GM12878 (cell line): ENCODE measurements around the gene EOLA1. TPM values are rescaled to one million over a fixed set of nuclear protein-coding genes. Genes with fewer than 3 reads are reported as not detected.
"Not testable (repeated sequence)": the region's sequence is repeated elsewhere in the genome, so short reads cannot be mapped to it uniquely, and the experiment has no call there.

ENCODE experiments used
- ATAC-seq: fragments of 200-7000 bp; cut with Tn5 transposase; 3 replicates; pipeline ENCODE4 v1.9.1; 2020; ENCODE audit warnings: mild to moderate bottlenecking, moderate library complexity
- BruUV-seq: library from RNA; stranded (reverse); fragments of 400-500 nt; replicated peaks from 2 replicates; lab custom pipeline; 2021; lab: Mats Ljungman, UMichigan
- CTCF ChIA-PET: fragments of 300-600 bp; sonication (Branson Sonifier 250); formaldehyde crosslinking; extraction: SDS; loops from one replicate; lab custom pipeline; 2021; ENCODE audit warnings: inconsistent platforms; lab: Yijun Ruan, JAX
- POLR2A ChIA-PET: fragments of 350-600 bp; formaldehyde crosslinking; extraction: SDS; loops from one replicate; lab custom pipeline; 2021; ENCODE audit warnings: inconsistent platforms; lab: Charles Lee
- RAD21 ChIA-PET: fragments of 300-600 bp; sonication (Branson Sonifier 250); formaldehyde crosslinking; loops from one replicate; lab custom pipeline; 2023; ENCODE audit warnings: antibody characterized with exemption; ENCODE audit not compliant: unreplicated experiment; lab: Charles Lee
- SMC1A ChIA-PET: fragments of 300-600 bp; sonication (Branson Sonifier 250); formaldehyde crosslinking; loops from one replicate; lab custom pipeline; 2023; ENCODE audit not compliant: unreplicated experiment, uncharacterized antibody; lab: Charles Lee
- DNase-seq: peaks from one replicate; pipeline ENCODE4 v3.0.0-alpha.2; 2011; ENCODE audit warnings: low read depth, low spot score
- FAIRE-seq: peaks from 3 replicates; lab custom pipeline; 2011; peaks lifted over from hg19 to GRCh38; lab: Jason Lieb, UNC
- H2AFZ ChIP-seq: 2 replicates; pipeline ENCODE4 v1.6.0; 2011; ENCODE audit warnings: low read depth, low read length, control low read depth; ENCODE audit not compliant: control insufficient read depth
- H3K27ac ChIP-seq: 2 replicates; pipeline ENCODE4 v1.5.1; 2011; ENCODE audit warnings: control low read depth; ENCODE audit not compliant: control insufficient read depth, insufficient read depth
- H3K27me3 ChIP-seq, 2 experiments: replicated peaks in 1 of 2; 2 replicates each; pipeline versions ENCODE4 v1.6.0 to v1.6.1; 2011; ENCODE audit warnings: low read length in 1 of 2; ENCODE audit not compliant: control insufficient read depth in 2 of 2, insufficient read depth in 2 of 2
- H3K36me3 ChIP-seq, 2 experiments: 2 replicates each; pipeline ENCODE4 v1.5.1; 2011; ENCODE audit warnings: low read length in 1 of 2; ENCODE audit not compliant: control insufficient read depth in 2 of 2, insufficient read depth in 2 of 2
- H3K4me1 ChIP-seq: 2 replicates; pipeline ENCODE4 v1.6.1; 2011; ENCODE audit warnings: mild to moderate bottlenecking, low read length, moderate library complexity, mixed read lengths; ENCODE audit not compliant: control insufficient read depth, insufficient read depth
- H3K4me2 ChIP-seq: 2 replicates; pipeline ENCODE4 v1.6.0; 2011; ENCODE audit warnings: control low read depth; ENCODE audit not compliant: control insufficient read depth, insufficient read depth
- H3K4me3 ChIP-seq: fragments of 200-600 bp; sonication (generic); 2 replicates; pipeline ENCODE4 v1.5.1; 2016
- H3K79me2 ChIP-seq: 2 replicates; pipeline ENCODE4 v1.6.0; 2011; ENCODE audit warnings: low read length; ENCODE audit not compliant: control insufficient read depth, insufficient read depth
- H3K9ac ChIP-seq: 2 replicates; pipeline ENCODE4 v1.8.0; 2011; ENCODE audit warnings: low read length, control low read depth, mixed read lengths; ENCODE audit not compliant: control insufficient read depth, insufficient read depth
- H3K9me3 ChIP-seq: replicated peaks from 3 replicates; pipeline ENCODE4 v1.5.1; 2011; ENCODE audit warnings: mild to moderate bottlenecking, low read length; ENCODE audit not compliant: control insufficient read depth, insufficient read depth
- H4K20me1 ChIP-seq: 2 replicates; pipeline ENCODE4 v1.6.0; 2011; ENCODE audit not compliant: control insufficient read depth, insufficient read depth
- BHLHE40 ChIP-seq, 2 experiments: fragments of 450-650 bp in 1 of 2; IDR thresholded peaks; 2 replicates each; pipeline ENCODE4 v1.6.1; 2011 to 2017; ENCODE audit warnings: low read depth in 2 of 2, borderline replicate concordance in 1 of 2, improper control_type of control experiment in 1 of 2, low read length in 1 of 2, mild to moderate bottlenecking in 1 of 2
- DPF2 ChIP-seq: fragments of 450-650 bp; IDR thresholded peaks from 2 replicates; pipeline ENCODE4 v1.6.1; 2017; ENCODE audit warnings: mild to moderate bottlenecking
- JUNB ChIP-seq: IDR thresholded peaks from 2 replicates; pipeline ENCODE4 v1.6.1; 2016; ENCODE audit warnings: antibody characterized with exemption, mild to moderate bottlenecking
- MEF2A ChIP-seq: IDR thresholded peaks from 2 replicates; pipeline ENCODE4 v1.6.1; 2011; ENCODE audit warnings: low read depth, mild to moderate bottlenecking, low read length, moderate library complexity; ENCODE audit not compliant: insufficient read depth
- NFYB ChIP-seq: IDR thresholded peaks from 2 replicates; pipeline ENCODE4 v1.6.1; 2011; ENCODE audit warnings: low read depth, mild to moderate bottlenecking, low read length, improper control_type of control experiment, moderate library complexity; ENCODE audit not compliant: insufficient read depth
- NR2F1 ChIP-seq: fragments of 450-650 bp; conservative IDR thresholded peaks from 2 replicates; pipeline ENCODE4 v1.6.1; 2017; ENCODE audit warnings: mild to moderate bottlenecking
- POLR2A ChIP-seq: IDR thresholded peaks from 2 replicates; pipeline ENCODE4 v1.6.1; 2011; ENCODE audit warnings: low read depth, mild to moderate bottlenecking, low read length
- POU2F2 ChIP-seq: IDR thresholded peaks from 3 replicates; pipeline ENCODE4 v1.6.1; 2011; ENCODE audit warnings: low read depth, mild to moderate bottlenecking, low read length, borderline replicate concordance
- RFX5 ChIP-seq: IDR thresholded peaks from 2 replicates; pipeline ENCODE4 v1.6.1; 2011; ENCODE audit warnings: low read depth, low read length, improper control_type of control experiment
- SMARCA5 ChIP-seq: fragments of 450-650 bp; IDR thresholded peaks from 2 replicates; pipeline ENCODE4 v1.6.1; 2017; ENCODE audit warnings: mild to moderate bottlenecking
- SREBF1 ChIP-seq: IDR thresholded peaks from 2 replicates; pipeline ENCODE4 v1.6.1; 2012; ENCODE audit warnings: mild to moderate bottlenecking, low read length
- YY1 ChIP-seq: IDR thresholded peaks from 2 replicates; pipeline ENCODE4 v1.6.1; 2011; ENCODE audit warnings: low read depth, mild to moderate bottlenecking, low read length
- ZBED1 ChIP-seq: IDR thresholded peaks from 2 replicates; pipeline ENCODE4 v1.6.1; 2016; ENCODE audit warnings: borderline replicate concordance
- ZNF384 ChIP-seq: IDR thresholded peaks from 2 replicates; pipeline ENCODE4 v1.6.1; 2012; ENCODE audit warnings: low read depth, mild to moderate bottlenecking, low read length, improper control_type of control experiment, borderline replicate concordance
- WGBS: methylation state at CpG from one replicate; pipeline ENCODE4 v1.1.6; 2016; ENCODE audit warnings: low lambda C conversion rate; ENCODE audit not compliant: insufficient replicate concordance, insufficient coverage; ENCODE audit errors: missing lambda C conversion rate; 5-methylcytosine and 5-hydroxymethylcytosine counted together
- in situ Hi-C: fragments of 300-500 bp; cut with MboI; formaldehyde crosslinking; loops from 9 replicates; pipeline ENCODE4 v1.14.3; 2018; ENCODE audit warnings: mixed read lengths
- intact Hi-C: fragments of 100-400 bp; cut with micrococcal nuclease; formaldehyde crosslinking; loops from one replicate; pipeline ENCODE4 v1.14.2; 2022; ENCODE audit not compliant: unreplicated experiment
- polyA plus RNA-seq, 11 experiments: library from polyadenylated mRNA; depleted of rRNA in 4 of 11; unstranded in 6 of 11; stranded (reverse) in 5 of 11; fragments of >200 nt; fragmentation: Nextera tagmentation in 4 of 11; fragmentation: Illumina TruSeq in 1 of 11; extraction: Ambion mirVana in 4 of 11; extraction: Trizol in 1 of 11; gene quantifications; 1 replicate in 1 of 11; 2 replicates in 10 of 11; pipeline versions ENCODE4 v1.2.1 to v1.2.3, GENCODE V29; 2011 to 2016; ENCODE audit warnings: inconsistent platforms in 2 of 11, missing spikeins in 2 of 11, low read depth in 1 of 11
- total RNA-seq, 4 experiments: library from RNA; depleted of rRNA in 3 of 4; stranded (reverse); fragments of >200 nt in 3 of 4; fragmentation: Illumina TruSeq in 1 of 4; extraction: Trizol in 1 of 4; gene quantifications; 2 replicates each; pipeline versions ENCODE4 v1.2.1 to v1.2.3, GENCODE V29; 2013 to 2021
- TF ChIP-seq, protein P1 (sequence below): fragments of 450-650 bp; formaldehyde crosslinking; IDR thresholded peaks from 2 replicates; pipeline ENCODE4 v1.5.0; 2022; ENCODE audit warnings: mild to moderate bottlenecking, missing genetic modification characterization
- TF ChIP-seq, protein P2 (sequence below): fragments of 450-650 bp; IDR thresholded peaks from 2 replicates; pipeline ENCODE4 v1.6.1; 2016; ENCODE audit warnings: mild to moderate bottlenecking

Gene EOLA1
- total and polyA plus RNA-seq, 10 of the 15 experiments (the other 5 are each of a cell fraction or from before 2014, with no cell fraction given), result 9.2 to 42.3 (median 24.3) TPM

DNA sequence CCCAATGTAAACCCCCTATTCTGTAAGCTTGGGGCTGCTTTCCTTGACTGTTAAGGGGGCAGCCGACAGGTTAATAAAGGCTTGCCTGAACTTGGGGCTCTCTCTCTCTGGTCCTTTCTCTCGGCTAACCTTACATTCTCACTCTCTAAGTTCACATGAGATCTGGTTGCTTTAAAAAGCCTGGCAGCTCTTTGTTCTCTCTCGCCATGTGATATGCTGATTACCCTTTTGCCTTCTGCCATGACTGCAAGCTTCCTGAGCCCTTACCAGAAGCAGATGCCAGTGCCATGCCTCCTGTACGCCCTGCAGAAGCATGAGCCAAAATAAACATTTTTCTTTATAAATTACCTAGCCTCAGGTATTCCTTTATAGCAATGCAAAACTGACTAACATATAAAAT is 14.4 kb downstream of the EOLA1 start:
- SMC1A ChIA-PET, intact Hi-C loops, H3K4me3 ChIP-seq, POLR2A ChIA-PET, H3K4me1 ChIP-seq, H3K79me2 ChIP-seq, H3K36me3 ChIP-seq, H3K27me3 ChIP-seq, H2AFZ ChIP-seq, H3K27ac ChIP-seq, ATAC-seq, FAIRE-seq, RAD21 ChIA-PET, CTCF ChIA-PET, H4K20me1 ChIP-seq, in situ Hi-C loops, BruUV-seq, H3K9ac ChIP-seq, H3K9me3 ChIP-seq, DNase-seq, H3K4me2 ChIP-seq: not testable (repeated sequence)
- WGBS, result no CpG with 5 or more reads among the region's 4 CpGs

DNA sequence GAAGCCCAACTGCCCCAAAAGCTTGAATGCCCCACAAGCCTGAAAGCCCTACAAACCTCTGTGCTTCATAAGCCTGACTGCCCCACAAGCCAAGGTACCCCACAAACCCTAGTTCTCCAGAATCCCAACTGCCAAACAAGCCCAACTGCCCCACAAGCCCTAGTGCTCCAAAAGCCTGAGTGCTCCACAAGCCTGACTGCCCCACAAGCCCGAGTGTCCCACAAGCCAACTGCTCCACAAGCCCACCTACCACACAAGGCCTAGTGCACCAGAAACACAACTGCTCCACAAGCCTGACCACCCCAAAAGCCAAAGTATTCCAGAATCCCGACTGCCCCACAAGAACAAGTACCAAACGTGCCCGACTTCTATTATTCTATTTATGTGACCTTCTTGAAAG is 22.5 kb downstream of the EOLA1 start:
- SMC1A ChIA-PET, result no interaction called here
- no peak overlapping the region for H3K27ac ChIP-seq
- no peaks in the 10 kb centered on the region for H3K4me1 ChIP-seq
- no peak overlapping the region for H2AFZ ChIP-seq
- no peaks in the 10 kb centered on the region for H3K9me3 ChIP-seq
- H3K36me3 ChIP-seq, result no peaks in the 10 kb centered on the region
- no peak for DNase-seq
- CTCF ChIA-PET, result no interaction called here
- POLR2A ChIA-PET, result no interaction called here
- no peaks in the 10 kb centered on the region for H3K27me3 ChIP-seq
- no peak overlapping the region for H3K4me2 ChIP-seq
- TF ChIP-seq NR2F1 (no peak), DPF2 (no peak), RFX5 (no peak), SMARCA5 (no peak), ZNF384 (no peak), POLR2A (no peak), NFYB (no peak), MEF2A (no peak), ZBED1 (no peak), POU2F2 (no peak), BHLHE40 (IDR thresholded peaks at IDR 0.05; ENCODE audit: borderline replicate concordance in 1 of 2, low read depth in 2 of 2, low read length in 1 of 2) (no peak), JUNB (no peak), SREBF1 (no peak), YY1 (no peak)
- TF ChIP-seq, protein P1, sequence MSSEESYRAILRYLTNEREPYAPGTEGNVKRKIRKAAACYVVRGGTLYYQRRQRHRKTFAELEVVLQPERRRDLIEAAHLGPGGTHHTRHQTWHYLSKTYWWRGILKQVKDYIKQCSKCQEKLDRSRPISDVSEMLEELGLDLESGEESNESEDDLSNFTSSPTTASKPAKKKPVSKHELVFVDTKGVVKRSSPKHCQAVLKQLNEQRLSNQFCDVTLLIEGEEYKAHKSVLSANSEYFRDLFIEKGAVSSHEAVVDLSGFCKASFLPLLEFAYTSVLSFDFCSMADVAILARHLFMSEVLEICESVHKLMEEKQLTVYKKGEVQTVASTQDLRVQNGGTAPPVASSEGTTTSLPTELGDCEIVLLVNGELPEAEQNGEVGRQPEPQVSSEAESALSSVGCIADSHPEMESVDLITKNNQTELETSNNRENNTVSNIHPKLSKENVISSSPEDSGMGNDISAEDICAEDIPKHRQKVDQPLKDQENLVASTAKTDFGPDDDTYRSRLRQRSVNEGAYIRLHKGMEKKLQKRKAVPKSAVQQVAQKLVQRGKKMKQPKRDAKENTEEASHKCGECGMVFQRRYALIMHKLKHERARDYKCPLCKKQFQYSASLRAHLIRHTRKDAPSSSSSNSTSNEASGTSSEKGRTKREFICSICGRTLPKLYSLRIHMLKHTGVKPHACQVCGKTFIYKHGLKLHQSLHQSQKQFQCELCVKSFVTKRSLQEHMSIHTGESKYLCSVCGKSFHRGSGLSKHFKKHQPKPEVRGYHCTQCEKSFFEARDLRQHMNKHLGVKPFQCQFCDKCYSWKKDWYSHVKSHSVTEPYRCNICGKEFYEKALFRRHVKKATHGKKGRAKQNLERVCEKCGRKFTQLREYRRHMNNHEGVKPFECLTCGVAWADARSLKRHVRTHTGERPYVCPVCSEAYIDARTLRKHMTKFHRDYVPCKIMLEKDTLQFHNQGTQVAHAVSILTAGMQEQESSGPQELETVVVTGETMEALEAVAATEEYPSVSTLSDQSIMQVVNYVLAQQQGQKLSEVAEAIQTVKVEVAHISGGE (CRISPR knock-in tag), result no peak
- TF ChIP-seq, protein P2, sequence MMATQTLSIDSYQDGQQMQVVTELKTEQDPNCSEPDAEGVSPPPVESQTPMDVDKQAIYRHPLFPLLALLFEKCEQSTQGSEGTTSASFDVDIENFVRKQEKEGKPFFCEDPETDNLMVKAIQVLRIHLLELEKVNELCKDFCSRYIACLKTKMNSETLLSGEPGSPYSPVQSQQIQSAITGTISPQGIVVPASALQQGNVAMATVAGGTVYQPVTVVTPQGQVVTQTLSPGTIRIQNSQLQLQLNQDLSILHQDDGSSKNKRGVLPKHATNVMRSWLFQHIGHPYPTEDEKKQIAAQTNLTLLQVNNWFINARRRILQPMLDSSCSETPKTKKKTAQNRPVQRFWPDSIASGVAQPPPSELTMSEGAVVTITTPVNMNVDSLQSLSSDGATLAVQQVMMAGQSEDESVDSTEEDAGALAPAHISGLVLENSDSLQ, result no peak
- TF ChIP-seq, all 136 proteins: peak for 0
- FAIRE-seq (no peak), ATAC-seq (no peak)
- H3K4me3 ChIP-seq, result no peak overlapping the region
- no peaks in the 10 kb centered on the region for H3K79me2 ChIP-seq
- in situ Hi-C loops (no loop called here), intact Hi-C loops (no loop called here)
- BruUV-seq, result no TSS peak
- H4K20me1 ChIP-seq, result no peaks in the 10 kb centered on the region
- RAD21 ChIA-PET, result no interaction called here
- WGBS, result 33% methylated on average over 4 of the region's 4 CpGs
- no peak overlapping the region for H3K9ac ChIP-seq
